Stomach (tissue), 4 donors: ENCODE measurements around the gene ITGA3.

ENCODE experiments used
- POLR2A ChIP-seq, 4 donors: fragments of 450-650 bp; IDR thresholded peaks; one replicate each; pipeline ENCODE4 v1.6.1; 2016; ENCODE audit warnings: antibody characterized with exemption in 4 of 4, control low read depth in 2 of 4, mild to moderate bottlenecking in 1 of 4, moderate library complexity in 1 of 4
- POLR2AphosphoS5 ChIP-seq, 3 donors: sonication (generic); formaldehyde crosslinking; IDR thresholded peaks; one replicate each; pipeline ENCODE4 v1.6.1; 2016; ENCODE audit warnings: antibody characterized with exemption in 3 of 3
- TF ChIP-seq, protein P1 (sequence below), 7 experiments: fragments of 450-650 bp in 4 of 7; fragments of 200-600 bp in 3 of 7; sonication (generic) in 3 of 7; IDR thresholded peaks; one replicate each; pipeline ENCODE4 v1.5.1; 2016 to 2019; ENCODE audit warnings: antibody characterized with exemption in 7 of 7, control low read depth in 2 of 7, mild to moderate bottlenecking in 1 of 7

DNA sequence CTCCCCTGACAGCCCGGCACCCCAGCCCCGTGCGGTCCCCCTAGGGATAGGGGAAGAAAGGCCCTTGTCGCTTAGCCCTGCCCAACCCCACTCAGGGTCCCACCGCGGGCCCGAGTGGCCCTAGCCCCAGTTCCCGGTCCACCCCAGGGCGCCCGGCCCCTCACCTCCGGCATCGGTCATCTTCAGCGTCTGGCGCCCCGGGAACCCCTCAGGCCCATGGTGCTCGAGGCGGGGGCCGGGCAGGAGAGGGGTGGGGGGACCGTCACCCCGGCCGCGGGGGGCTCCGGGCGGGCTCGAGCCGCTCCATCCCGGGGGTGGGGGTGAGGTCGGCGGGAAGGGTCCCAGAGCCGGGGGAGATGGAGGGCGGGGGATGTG lies 73.4 kb downstream of the ITGA3 start:
- TF ChIP-seq, protein P1, sequence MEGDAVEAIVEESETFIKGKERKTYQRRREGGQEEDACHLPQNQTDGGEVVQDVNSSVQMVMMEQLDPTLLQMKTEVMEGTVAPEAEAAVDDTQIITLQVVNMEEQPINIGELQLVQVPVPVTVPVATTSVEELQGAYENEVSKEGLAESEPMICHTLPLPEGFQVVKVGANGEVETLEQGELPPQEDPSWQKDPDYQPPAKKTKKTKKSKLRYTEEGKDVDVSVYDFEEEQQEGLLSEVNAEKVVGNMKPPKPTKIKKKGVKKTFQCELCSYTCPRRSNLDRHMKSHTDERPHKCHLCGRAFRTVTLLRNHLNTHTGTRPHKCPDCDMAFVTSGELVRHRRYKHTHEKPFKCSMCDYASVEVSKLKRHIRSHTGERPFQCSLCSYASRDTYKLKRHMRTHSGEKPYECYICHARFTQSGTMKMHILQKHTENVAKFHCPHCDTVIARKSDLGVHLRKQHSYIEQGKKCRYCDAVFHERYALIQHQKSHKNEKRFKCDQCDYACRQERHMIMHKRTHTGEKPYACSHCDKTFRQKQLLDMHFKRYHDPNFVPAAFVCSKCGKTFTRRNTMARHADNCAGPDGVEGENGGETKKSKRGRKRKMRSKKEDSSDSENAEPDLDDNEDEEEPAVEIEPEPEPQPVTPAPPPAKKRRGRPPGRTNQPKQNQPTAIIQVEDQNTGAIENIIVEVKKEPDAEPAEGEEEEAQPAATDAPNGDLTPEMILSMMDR (IDR thresholded peaks at IDR 0.05) = no peak
- TF ChIP-seq POLR2AphosphoS5 (IDR thresholded peaks at IDR 0.05) = no peak
- no peak for TF ChIP-seq POLR2A (IDR thresholded peaks at IDR 0.05)
